Activated T-helper 9 cell treated with anti-CD3 and anti-CD28 coated beads, Interleukin-2, amount 50 U/mL, for 16 hours (primary cell): ENCODE data around the gene TSPAN6.

Experiments used
- DNase-seq: peaks from one replicate; pipeline ENCODE4 v3.0.0-alpha.2; 2020; ENCODE audit warnings: low read depth

TSPAN6 gene, protein sequence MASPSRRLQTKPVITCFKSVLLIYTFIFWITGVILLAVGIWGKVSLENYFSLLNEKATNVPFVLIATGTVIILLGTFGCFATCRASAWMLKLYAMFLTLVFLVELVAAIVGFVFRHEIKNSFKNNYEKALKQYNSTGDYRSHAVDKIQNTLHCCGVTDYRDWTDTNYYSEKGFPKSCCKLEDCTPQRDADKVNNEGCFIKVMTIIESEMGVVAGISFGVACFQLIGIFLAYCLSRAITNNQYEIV

DNA sequence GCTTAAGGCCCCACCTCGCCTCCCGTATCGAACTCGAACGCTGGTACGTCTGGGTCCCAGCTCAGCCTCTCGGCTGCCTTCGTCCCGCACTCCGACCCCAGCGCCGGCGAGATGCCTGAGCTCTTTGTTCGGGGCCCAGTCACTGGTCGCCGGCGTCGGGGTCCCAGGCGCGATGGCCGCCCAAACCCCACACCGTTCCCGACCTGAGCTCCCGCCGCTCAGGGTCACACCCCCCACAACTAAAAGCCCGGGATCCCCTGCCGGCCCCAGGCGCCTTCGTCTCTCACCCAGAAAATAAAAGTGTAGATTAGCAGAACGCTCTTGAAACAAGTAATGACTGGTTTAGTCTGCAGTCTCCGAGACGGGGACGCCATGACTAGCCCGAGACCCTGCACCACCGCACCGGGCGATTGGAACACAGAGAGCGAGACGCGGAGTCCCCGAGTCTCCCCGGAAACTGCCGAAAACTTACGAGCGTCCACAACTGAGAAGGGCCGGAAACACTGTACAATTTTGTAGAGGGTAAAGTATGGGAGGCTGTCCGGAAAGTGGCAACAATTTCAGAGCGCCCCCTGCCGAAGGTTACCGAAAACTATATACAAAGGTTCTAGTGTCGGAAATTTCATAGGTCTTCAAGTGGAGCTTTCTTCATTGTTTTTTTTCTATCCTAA, at the start of gene TSPAN6:
TSPAN6 (minus strand) TSS at position 486 of the 671 bp plus-strand sequence; CDS start at position 374, 112 bp downstream.
- DNase-seq: peak; percentile 57

DNA sequence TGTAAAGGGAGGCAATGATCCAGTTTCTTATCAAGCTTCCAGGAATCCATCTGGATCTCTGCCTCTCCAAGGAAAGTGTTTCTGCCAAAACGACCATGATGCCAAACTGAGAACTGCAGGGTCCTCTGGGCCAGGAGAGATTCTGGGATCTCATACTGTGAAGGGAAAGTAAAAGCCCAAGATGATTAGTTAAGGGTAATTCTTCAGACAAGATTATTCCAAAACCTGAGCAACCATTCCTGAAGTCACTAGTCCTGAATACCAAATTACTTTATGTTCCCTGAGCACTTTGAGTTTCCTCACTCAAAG, 49.3 kb upstream of the TSPAN6 start:
- no peak for DNase-seq

DNA sequence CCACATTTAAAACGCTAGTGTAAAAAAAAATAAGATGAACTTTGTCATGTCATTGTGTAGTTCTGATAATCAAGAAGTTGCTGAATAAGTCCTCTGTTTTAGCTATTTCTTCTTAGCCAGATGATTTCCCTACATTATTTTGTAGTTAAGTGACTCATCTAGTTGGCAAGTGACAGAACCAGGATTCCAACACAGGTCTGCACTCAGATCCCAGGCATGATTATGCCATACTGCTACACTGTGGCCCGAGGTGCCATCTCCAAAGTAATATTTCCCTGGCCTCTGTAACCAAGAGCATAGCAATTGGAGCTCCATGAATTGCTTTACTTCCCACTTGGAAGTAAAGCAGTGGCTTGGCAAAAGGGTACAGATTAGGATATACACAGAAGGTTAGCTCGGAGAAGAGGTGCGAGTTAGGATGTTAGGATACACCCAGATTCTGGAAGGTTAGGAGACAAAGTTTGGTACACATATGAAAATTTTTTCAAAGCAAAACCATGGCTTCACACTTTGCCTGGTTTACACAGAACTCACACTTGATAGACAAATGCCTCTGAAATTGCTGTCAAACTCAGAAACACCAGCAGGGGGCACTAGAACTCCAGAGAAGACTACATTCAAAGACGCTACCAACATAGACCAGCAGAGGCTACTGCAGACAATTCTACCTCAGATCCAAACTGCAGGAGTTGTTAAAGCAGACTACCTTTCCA, 48.8 kb upstream of the TSPAN6 start:
- peak; percentile 23 for DNase-seq

DNA sequence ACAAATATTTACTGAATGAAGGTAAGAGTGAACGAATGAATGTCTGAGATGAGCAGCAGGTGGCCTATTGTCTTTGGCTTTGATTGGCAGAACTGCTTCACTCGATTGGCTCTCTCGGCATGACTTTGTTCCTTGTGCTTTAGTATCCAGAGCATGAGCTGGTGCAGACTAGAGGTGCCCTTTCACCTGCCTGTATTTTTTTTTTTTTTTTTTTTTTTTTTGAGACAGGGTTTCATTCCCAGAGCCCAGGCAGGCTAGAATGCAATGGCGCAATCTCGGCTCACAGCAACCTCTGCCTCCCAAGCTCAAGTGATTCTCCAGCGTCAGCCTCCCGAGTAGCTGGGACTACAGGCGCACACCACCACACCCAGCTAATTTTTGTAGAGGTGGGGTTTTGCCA, 46.3 kb upstream of the TSPAN6 start:
- DNase-seq: no peak

DNA sequence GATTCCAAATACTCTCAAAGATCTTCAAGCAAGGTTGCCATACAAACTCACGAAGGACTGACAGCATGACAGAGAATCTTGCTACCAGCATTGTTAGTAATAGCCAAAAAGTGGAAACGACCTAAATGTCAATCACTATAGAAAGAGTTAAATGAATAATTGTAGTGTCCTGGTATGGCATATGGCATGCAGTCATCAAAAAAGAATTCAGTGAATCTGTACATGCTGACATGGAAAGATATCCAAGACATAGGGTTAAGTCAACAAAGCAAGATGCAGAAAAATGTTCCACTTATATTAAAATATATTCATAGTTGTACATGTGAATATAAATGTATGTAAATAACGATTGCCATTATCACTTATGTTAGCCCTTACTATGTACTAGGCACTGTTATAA, 45.0 kb upstream of the TSPAN6 start:
- DNase-seq: no peak

DNA sequence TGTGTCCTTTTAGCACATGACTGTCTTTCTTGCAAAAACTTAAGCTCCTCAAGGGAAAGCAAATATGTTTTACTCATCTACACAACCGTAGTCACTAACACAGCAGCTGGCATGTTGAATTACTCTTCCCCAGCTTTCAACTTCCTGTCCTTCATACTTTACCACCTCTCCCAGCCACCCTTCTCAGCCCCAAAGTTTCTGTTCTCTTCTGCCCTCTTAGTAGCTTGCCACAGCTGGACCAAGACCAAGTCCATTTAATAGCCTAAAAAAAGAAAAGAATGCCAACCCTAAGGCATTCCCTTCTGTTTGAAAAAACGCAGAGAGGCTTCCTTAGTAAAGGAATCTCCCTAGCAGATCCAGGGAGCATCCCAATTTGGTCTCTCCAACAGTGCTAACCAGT, 44.1 kb upstream of the TSPAN6 start:
- DNase-seq: no peak

DNA sequence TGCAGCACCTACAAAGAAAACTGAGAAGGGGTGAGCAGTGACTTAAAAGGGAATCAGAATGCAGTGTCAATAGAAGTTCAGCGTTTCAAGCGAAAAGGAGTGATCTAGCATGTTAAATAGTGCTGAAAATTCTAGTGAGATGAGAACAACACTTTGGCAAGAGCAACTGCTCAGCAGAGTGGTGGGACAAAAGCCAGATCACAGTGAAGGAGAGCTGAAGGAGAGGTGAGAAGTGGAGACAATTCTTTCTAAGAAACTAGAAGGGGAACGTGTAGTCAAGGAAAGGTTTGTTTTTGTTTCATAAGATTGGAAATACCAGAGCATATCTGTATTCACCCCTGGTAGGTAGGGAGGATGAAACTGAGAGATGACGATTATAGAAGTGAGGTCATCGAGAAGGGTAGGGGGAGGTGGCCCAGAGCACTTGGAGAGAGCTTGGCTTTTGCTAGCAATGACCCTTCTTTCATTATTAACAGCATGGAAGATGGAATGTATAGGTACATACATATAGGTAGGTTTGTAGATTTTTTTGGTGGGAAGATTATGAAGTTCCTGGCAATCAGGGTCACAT, 41.1 kb upstream of the TSPAN6 start:
- no peak for DNase-seq

DNA sequence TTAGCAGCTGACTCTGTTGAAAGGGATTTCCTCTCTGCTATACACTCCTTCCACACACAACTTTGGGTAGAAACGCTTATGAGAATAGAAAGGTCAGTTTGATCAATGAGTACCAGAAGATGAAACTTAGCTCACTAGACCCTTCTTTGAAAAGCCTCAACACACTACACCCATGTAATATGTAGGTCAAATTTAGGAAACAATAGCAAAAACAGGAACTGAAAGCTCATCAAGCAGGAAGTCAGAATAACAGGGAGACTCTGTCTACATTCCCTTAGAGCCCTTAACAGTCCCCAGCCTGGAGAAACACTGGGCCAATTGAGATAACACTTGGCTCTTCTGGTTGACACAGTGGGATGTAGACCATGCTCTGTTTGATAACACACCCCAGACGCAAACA, 38.1 kb upstream of the TSPAN6 start:
- no peak for DNase-seq

DNA sequence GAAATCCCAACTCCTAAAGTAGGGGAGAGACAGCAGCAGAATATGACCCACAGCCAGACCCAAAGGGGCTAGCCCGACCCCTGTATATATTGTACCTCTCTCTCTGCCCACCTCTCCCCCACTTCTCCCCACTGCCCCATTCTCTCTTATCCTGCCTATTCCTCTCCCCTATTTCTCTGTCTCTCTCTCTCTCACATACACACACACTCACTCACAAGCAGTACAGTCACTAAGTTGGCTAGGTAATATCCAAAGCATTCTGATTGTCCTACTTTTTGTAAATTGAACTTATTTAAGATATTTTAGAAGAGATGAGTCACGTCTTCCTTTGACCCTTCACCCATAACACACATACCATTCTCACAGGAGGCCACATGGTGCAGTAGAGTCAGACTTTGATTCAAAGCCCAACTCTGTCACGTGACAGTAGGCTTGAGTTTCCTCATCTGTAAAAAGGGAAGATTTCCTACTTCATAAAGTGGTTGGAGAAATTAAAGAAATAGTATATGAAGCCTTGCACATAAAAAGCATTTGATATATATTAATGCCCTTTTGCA, 36.9 kb upstream of the TSPAN6 start:
- DNase-seq: no peak

DNA sequence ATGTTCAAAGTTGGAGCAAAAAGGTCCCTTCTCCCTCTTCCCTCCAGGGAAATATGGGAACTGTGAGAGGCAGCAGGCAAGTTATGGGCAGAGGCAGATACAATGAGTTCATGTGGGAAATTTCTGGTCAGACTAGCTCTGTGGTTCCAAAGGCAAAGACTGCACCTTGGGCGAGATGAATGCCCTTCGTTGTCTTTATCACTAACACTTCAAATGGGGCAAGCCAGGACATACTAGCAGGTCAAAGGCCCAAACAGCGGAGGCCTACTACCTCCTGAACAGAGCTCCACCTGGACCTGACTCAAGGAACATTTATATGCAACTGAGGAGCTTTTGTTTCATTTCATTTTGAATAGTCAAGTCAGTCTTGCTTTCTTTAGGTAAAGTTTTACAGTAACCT, 36.4 kb upstream of the TSPAN6 start:
- DNase-seq: no peak

DNA sequence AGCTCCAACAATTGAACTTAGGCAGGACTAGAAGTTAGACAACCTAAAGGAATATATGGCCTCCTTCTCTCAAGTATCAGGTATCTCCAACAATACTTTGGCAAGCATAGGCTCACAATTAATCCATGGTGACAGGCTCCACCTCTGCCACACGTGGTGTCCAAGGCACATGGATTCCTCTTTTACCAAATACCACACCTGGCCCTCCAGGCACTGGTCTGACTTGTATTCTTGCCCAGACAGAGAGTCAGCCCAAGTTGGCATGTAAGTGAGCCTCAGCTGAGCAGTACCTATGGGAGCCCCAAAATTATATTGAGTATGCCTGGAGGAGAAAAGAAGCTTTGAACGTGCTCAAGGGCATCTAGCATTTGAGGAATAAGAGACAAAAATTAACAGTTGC, 27.0 kb upstream of the TSPAN6 start:
- no peak for DNase-seq

DNA sequence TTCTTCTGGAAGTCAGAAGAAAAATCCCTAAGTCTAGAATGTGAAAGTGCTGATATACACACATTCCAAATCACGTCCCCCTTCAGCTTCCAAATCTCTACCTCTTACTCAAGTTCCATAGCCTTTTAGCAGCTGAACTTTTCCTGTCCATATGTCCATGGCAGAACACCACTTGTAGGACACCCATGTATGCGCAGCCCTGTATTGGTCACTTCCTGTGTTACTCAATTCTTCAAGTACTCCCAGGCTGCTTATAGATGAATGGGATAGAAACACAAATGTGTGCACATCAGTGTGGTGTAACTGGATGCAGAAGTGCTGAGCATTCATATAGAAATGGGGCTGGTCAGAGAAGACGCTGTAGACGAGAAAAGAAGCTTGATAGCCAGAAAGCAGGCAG, 26.2 kb upstream of the TSPAN6 start:
- no peak for DNase-seq

DNA sequence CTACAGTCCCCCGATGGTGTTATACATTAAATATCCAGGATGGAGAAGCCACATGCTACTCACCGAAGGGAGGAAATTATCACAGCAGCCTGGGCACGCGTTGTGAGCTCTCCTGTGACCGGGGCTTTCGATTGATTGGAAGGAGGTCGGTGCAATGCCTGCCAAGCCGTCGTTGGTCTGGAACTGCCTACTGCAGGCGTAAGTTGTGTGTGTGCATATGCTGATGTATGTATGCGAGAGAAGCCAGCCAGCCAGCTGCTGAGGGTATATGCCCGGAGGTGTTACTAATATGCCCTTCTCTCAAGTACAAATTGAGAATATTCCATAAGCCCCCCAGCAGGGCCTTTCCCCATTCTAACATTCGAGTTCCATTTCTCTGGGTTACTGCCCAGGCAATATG, 25.6 kb upstream of the TSPAN6 start:
- DNase-seq: no peak

DNA sequence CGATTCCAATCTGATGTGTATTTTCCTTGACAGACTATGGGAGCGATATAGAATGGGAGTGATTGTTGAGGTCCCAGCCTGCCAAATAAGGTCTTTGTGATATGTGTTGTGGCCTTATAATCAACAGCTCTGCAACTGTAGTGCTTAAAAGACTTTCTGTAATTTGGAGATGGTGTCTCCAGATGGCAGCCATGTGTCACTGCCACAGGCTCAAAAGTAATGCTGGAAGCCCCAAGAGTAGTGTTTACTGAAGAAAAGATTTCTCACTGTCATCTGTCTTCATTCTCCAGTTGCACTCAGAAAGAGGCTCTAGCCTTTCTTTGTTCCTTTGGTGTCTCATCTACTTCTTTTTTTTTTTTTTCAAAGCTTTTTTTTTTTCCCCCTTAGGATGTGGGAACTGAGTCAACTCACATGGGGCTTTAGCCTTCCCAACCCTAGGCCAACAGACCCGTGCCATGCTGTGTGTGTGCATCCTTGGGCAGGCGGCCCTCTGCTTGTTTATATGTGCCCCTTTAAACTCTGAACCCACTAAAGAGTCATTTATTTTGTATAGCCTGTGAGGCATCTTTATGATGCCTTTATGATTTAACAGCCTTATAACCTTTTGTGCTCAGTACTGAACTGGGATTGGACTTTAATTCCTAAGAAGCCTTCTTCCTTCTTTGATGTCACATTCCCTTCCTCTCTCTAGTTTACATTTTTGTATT, 23.0 kb upstream of the TSPAN6 start:
- no peak for DNase-seq

DNA sequence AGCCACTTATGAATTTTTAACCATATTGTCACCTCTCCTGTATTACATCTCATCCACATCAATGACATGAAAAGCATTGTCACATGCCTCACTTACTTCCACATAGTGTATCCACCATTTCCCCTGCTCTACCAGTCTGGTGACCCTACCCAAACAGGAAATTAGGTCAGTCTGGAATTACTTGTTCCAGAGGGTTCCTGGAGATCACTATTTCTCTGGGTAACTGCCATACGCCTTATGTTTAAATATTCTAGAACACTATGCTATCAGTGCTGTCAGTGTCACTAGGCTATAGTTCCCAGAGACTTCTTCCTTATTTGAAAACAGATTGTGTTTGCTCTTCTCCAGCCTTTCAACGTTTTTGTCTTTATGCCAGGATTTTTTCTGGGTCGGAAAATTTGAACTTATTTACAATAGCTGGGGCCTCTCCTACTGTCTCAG, 22.4 kb upstream of the TSPAN6 start:
- no peak for DNase-seq

DNA sequence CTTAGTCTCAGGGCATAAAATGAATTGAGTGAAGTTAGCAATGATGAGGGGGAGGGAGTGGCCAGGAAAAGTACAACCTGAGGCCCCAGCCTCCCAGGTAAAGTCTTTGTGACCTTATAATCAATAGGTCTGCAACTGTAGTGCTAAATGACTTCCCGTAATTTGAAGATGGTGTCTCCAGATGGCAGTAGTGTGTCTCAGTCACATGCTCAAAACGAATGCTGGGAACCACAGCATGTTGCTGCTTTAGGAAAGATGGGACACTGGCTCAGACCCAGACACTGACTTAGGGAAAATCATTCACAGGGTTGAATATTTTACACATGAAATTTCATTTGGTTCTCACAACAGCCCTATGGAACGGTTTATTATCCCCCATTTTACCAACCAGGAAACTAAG, 17.7 kb upstream of the TSPAN6 start:
- no peak for DNase-seq

DNA sequence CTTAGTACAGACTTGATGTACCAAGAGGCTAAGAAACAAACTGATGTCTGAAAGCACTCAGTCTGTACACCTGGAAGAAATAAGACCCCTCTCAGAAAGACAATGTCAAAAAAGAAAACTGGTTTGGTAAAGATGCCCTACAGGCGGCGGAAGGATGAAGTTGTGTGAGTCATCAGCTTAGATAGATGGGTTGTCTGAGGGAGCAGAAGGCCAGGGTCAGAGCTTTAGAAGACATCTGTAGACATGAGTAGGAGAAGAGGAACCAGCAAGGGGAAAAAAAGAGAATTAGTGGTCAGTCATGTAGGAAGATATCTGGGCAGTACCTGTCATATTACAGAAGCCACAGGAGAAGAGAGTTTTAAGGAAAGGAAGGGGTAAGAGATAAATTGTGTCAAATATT, 15.7 kb upstream of the TSPAN6 start:
- DNase-seq: no peak

DNA sequence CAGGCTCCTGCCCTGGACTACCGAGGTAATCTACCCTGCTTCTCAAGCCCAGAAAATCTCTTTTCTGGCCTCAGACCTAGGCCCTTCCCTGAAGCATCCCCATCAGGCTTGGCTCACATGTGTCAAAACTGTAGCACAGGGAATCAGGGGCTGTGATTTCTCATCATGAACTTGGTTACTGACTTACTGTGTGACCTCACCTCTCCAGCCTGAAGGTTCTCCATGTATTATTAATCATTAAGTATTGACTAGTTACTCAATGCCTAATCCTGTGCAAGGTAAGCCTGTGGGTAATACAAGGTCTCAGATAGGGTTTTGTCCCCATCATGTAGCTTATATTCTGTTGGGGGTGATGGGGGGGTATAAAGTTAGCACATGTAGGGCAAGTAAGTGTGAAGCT, 14.2 kb upstream of the TSPAN6 start:
- no peak for DNase-seq

DNA sequence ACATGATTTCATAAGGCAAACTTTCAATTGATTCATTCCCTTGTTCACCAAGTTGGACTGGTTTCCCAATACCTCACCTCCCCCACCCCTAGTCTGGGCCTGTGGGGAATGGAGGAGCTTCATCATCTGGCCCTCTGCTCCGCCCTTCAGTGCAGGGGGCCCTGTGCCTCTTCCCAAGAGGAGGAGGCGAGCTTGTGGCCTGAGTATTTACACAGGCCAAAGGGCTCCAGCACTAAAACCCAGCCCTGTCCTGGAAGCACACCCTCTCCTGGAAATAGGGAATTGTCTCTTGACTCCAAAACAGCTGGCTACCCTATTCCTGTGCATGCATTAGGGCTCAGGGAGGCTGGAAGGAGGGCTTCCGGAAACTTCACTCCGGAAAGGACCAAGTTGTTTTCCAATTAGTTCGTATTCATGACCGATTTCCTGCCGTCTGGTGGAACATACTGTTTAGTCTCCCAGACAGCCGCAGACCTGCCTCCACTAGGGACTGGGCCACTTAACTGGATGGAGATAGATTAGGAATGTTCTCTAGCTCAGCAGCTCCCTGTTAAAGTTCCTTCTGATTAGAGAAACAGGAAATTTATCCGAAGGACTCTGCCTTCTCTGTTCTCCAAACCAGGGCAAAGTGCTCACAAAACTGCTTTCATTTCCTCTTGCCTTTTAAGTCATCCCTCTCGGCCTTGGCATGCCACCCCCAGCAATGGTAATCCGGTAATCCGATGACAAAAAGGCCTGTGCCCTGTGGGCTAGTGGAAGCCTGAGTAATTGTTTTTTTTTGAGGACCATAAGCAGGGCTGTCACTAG, 13.1 kb upstream of the TSPAN6 start:
- no peak for DNase-seq

DNA sequence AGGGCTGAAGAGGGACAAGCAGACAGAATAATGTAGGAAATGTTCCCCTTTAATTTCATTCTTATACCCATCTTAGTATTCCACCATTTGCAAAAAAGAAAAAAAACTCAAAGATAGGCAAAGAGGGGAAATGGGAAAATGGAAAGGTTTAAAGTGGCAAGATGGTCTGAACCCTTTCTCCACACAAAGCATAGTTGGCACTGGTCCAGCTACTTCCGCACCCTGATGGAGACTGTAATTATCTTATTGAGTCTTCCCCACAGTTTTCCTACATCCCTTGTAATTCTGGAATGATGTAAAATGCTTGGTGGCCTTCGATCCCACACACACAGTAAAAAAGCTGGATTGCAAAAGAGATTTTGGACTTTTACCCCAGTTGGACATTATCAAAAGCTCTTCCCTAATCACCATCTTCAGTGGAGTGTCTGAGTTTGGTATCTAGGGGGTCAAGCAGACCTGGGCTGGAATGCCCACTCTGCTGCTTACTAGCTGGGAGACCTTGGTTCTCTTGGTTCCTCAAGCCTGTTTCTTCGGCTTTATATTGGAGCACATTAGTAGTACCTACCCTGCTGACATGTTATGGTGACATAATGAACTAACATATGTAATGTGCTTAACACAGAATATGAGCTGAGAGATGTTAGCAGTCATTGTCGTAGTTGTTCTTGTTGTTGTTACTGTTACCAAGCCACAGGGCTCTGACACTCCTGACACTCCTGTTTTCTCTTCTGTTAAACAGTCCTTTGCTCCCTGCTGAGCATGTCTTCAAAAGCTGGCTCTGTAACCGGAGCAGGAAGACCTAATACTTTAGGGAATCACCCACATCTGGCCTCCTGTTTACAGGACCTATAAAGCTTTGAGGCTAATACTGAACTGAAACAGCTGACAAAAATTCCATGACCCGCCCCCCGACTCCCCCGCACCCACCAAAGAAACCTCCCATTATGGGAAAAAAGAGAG, 12.1 kb upstream of the TSPAN6 start:
- DNase-seq: no peak
